GM18519 (cell line): Measurements from ENCODE around the gene AGRN.
"Not testable (repeated sequence)": the region's sequence is repeated elsewhere in the genome, so short reads cannot be mapped to it uniquely, and the experiment has no call there.

Experiments
- ATAC-seq: cut with Tn5 transposase; IDR thresholded peaks from one replicate; pipeline ENCODE4 v1.9.1; 2021; ENCODE audit warnings: mild to moderate bottlenecking, moderate library complexity; ENCODE audit not compliant: unreplicated experiment, low FRiP score

The AGRN gene

DNA sequence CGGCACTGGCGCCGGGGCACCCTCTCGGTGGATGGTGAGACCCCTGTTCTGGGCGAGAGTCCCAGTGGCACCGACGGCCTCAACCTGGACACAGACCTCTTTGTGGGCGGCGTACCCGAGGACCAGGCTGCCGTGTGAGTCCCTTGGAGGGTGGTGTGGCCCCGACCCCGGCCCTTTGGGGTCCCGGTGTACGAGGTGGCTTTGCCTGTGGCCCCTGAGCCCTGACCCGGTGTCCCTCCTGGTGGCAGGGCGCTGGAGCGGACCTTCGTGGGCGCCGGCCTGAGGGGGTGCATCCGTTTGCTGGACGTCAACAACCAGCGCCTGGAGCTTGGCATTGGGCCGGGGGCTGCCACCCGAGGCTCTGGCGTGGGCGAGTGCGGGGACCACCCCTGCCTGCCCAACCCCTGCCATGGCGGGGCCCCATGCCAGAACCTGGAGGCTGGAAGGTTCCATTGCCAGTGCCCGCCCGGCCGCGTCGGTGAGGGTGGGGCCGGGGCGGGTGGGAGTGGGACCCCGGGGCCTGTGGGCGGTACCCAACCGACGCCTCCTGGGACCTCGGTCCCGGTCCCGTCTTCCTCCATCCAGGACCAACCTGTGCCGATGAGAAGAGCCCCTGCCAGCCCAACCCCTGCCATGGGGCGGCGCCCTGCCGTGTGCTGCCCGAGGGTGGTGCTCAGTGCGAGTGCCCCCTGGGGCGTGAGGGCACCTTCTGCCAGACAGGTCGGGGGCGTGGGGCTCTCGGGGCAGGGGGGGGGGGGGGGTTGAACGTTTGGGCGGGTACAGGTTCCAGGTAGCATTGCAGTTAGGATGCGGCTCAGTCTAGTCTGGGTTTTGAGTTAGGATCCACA lies 29.6 kb downstream of the AGRN start:
- no peak for ATAC-seq

DNA sequence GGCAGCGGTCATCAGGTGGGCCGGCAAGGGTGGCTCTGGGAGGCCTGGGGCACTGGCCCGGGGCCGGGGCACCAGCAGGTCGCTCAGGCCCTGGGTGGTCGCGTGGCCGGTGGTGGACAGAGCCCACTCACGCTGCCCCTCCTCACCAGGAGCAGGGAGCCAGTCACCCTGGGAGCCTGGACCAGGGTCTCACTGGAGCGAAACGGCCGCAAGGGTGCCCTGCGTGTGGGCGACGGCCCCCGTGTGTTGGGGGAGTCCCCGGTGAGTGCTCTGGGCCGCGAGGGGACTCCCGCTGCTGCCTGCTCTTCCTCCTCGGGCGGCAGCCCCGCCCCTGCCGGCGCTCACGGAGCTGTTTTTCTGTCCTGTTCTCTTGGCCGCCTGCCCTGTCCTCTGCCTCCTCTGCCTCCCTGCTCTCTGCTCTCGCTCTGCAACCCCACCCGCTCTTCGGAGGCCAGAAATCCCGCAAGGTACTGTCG lies 30.7 kb downstream of the AGRN start:
- no peak for ATAC-seq

DNA sequence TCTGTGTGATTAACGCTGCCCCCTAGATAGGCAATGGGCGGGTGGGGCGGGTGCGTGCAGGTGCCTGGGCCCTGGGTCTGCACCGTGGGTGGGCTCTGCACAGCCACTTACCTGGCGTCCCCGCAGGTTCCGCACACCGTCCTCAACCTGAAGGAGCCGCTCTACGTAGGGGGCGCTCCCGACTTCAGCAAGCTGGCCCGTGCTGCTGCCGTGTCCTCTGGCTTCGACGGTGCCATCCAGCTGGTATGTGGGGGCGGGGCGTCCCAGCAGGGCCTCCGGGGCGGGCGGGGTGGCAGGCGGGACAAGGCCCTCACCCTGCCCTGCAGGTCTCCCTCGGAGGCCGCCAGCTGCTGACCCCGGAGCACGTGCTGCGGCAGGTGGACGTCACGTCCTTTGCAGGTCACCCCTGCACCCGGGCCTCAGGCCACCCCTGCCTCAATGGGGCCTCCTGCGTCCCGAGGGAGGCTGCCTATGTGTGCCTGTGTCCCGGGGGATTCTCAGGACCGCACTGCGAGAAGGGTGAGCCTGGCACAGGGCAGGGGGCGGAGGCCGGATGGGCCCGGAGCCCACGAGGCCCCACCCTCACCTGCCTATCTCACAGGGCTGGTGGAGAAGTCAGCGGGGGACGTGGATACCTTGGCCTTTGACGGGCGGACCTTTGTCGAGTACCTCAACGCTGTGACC lies 31.3 kb downstream of the AGRN start:
- no peak for ATAC-seq

DNA sequence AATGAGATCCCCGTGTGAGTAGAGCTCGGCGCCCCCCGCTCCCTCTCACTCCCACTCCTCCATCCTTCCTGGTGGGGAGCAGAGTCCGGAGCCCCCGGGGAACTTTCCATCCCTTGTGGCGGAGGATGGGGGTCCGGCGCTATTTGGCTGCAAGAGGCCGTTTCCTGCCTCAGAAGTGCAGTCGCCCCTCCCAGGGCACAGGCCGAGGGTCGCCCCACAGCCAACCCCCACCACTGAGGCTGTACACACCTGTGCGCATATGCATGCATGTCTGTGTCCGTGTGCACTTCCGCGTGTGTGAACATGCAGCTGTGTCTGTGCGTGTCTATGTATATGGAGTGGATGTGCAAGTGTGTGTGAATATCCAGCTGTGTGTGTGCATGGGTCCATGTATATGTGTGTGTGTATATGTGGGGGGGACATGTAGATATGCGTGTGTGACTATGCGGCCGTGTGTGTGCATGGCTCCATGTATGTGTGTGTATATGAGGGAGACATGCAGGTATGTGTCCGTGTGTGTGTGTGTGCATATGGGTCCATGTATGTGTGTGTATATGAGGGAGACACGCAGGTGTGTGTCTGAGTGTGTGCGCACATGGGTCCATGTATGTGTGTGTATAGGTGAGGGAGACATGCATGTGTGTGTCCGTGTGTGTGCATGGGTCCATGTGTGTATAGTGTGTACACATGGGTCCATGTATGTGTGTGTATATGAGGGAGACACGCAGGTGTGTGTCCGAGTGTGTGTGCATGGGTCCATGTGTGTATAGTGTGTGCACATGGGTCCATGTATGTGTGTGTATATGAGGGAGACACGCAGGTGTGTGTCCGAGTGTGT lies 32.3 kb downstream of the AGRN start:
- no peak for ATAC-seq

DNA sequence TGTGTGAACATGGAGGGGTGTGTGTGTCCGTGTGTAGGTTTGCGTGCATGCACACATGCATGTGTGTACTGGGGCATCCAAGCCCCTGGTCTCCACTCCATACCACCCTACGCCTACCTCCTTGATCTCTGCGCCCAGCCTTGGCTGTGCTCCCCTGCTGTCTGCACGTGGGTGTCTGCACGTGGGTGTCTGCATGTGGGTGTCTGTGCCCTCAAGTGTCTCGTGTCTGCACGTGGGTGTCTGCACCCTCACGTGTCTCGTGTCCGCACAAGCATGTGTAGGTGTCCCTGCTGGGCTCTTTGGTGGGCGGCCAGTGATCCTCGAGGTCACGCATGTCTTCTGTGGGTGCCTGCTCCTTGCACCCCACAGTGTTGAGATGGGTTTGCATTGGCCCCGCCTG lies 33.1 kb downstream of the AGRN start:
- ATAC-seq: no peak

DNA sequence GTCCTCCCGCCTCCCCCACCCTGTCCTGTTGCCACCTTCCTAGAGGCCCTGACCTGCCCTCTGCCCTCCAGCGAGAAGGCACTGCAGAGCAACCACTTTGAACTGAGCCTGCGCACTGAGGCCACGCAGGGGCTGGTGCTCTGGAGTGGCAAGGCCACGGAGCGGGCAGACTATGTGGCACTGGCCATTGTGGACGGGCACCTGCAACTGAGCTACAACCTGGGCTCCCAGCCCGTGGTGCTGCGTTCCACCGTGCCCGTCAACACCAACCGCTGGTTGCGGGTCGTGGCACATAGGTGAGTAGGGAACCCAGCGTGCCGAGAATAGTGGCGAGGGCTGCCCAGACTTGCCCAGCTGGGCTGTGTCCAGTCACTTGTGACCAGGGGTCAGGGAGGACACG lies 33.8 kb downstream of the AGRN start:
- no peak for ATAC-seq

DNA sequence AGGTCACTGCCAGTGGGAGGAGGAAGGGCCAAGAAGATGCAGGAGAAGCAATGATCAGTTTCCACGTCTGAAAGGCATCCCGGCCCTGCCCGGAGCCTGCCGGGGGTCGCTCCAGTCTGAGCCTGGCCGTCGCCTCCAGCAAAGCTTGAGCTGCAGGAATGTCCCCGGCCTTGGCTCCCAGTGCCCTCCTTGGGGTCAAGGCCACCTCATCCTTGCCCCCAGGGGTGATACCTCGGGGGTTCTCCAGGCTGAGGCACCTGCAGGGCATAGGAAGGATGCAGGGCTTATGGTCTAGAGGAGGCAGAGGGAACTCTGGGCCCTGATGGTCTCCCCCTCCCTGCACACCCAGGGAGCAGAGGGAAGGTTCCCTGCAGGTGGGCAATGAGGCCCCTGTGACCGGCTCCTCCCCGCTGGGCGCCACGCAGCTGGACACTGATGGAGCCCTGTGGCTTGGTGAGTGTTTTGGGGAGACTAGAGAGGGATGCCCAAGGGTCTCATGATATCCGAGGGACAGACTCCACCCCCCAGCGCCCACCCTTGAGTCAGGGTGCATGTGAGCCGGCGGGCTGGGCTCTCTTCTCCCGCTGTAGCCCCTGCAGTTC lies 34.3 kb downstream of the AGRN start:
- no peak for ATAC-seq

DNA sequence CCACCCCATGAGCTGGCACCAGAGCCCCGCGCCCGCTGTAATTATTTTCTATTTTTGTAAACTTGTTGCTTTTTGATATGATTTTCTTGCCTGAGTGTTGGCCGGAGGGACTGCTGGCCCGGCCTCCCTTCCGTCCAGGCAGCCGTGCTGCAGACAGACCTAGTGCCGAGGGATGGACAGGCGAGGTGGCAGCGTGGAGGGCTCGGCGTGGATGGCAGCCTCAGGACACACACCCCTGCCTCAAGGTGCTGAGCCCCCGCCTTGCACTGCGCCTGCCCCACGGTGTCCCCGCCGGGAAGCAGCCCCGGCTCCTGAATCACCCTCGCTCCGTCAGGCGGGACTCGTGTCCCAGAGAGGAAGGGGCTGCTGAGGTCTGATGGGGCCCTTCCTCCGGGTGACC lies 35.1 kb downstream of the AGRN start:
- ATAC-seq: no peak

DNA sequence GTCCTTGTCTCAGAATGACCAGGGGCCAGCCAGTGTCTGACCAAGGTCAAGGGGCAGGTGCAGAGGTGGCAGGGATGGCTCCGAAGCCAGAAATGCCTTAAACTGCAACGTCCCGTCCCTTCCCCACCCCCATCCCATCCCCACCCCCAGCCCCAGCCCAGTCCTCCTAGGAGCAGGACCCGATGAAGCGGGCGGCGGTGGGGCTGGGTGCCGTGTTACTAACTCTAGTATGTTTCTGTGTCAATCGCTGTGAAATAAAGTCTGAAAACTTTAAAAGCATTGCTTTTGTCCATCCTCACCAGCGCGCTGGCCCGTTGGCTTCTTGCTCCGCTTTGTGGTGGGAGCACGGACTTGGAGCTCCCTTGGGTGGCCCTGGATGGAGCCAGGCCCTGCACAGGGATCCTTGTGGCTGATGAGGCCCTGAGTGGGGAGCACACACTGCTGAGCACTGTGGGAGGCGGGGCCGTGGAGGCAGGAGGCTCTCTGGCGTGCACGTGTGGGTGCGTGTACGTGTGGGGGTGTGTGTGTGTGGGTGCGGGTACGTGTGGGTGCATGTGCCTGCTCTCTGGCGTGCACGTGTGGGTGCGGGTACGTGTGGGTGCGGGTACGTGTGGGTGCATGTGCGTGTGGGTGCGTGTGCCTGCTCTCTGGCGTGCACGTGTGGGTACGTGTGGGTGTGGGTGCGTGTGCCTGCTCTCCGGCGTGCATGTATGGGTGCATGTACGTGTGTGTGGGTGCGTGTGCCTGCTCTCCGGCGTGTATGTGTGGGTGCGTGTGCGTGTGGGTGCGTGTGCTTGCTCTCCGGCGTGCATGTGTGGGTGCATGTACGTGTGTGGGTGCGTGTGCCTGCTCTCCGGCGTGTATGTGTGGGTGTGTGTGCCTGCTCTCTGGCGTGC lies 36.2 kb downstream of the AGRN start:
- ATAC-seq: no peak

DNA sequence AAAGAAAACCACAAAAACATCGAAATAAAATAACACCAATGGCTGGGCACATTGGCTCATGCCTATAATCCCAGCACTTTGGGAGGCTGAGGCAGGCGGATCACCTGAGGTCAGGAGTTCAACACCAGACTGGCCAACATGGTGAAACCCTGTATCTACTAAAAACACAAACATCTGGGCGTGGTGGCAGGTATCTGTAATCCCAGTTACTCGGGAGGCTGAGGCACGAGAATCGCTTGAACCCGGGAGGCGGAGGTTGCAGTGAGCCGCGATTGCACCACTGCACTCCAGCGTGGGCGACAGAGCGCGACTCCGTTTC lies 37.8 kb downstream of the AGRN start:
- ATAC-seq: not testable (repeated sequence)

DNA sequence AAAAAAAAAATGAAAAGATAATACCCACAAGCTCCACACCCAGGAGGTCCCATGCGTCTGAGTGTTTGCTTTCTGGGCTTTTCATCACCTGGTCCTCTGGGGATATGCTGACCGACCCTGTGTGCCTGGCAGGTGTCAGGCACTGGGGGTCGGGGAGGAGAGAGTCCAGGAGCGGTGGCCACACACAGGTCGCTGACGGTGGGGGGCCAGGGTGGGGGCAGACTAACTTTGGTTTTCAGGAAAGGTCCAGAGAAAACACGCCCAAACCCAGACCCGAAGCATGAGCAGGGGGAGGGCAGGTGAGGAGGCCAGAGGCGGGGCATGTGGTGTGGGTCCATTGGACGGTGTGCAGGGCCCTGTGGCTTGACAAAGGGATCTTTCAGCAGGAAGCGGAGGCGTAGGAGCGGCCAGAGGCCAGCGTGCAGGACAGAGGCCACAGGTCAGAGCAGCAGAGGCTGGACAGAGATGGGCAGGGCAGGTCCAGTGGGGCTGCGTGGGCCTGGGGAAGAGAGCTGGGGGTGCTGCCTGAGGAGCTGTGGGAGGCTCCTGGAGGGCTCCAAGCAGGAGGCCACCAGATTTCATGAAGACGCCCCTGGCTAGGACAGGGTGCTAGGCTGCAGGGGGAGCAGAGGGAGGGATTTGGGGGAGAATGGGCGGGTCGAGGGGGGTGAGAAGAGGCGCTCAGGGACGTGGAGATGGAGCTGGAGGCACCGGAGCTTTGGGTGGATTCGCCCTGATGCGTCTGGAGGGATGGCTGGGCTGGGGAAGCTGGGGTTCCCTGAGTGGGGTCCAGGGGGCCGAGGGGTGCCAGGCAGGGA lies 38.4 kb downstream of the AGRN start:
- ATAC-seq: no peak

DNA sequence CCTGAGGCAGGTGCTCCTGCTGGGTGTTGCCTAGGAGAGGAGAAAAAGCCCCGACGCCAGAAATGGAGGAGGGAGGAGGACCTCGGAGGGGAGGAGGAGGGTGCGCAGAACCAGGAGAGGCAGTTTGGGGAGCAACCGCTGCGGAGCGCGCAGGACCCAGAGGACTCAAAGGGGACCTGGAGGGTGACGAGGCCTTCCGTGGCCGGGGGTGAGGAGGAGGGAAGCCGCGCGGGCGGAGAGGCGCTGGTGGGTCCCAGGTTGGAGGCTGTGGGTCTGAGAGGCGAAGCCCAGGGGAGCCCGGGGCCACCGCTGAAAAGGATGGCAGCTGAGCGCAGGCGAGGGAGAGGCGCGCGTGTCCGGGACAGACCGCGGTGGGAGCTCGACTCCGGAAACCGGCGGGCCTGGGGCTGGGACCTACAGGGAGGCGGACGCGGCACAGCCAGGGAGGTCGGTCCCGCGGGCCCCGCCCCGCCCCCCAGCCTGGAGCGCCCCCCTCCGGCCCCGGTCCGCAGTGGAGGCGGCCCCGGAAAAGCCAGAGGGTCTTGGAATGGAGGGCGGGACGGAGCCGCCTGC lies 39.1 kb downstream of the AGRN start:
- ATAC-seq: peak; percentile 12

DNA sequence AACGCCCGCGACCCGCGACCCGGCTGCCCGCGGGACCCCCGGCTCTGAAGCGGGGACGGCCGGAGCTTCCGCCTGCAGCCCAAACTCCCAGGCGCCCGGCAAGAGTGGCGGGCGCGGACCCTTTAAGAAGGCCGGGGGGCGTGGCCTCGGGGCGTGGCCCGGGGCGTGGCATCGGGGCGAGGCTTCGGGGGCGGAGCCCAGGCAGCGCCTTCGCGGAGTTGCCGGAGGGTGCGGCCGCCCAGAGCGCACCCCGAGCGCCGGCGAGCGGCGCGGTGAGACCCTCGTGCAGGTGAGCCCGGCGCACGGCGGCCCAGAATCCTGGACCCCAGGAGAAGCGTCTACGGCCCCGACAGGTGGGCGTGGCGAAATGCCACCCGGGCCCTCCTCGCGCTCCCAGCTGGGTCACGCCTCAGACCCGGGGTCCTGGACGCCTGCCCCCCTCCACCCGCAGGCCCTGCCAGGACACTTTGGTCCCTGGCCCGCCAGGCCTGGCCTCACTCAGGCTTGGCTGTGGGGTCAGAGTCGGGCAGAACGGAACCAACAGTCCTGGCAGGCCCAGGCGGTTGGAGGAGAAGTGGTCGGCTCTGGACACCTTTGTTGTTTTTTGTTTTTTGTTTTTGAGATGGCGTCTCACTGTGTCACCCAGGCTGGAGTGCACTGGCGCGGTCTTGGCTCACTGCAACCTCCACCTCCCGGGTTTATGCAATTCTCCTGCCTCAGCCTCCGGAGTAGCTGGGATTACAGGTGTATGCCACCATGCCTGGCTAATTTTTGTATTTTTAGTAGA lies 39.8 kb downstream of the AGRN start:
- peak; percentile 48 for ATAC-seq

DNA sequence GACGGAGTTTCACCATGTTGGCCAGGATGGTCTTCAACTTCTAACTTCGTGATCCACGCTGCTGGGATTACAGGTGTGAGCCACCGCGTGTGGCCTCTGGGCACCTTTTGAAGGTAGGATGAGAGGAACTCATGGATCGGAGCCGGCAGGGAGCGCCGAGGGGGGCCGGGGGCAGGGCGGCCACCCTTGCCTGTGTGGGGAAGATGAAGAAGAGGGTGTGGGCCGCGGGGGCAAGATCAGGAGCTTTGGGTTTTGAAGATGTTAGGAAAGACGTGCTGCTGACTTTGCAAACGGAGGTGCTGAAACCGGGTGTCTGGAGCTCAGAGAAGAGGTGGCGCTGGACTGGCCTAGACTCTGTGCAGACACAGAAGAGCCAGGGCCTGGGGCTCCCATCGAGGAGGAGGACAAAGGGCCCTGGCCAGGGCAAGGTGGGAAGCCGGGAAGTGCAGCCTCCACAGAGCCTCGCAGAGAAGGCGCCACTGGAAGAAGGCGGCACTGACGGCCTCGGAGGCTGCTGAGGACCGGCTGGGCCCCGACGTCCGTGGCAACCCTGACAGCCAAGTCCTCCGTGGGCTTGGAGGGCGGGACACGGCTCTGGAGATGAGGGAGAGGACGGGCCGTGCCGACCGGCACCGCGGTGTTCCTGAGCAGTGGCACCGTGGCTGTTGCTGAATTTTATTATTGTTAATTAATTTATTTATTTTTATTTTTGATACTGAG lies 40.5 kb downstream of the AGRN start:
- no peak for ATAC-seq

DNA sequence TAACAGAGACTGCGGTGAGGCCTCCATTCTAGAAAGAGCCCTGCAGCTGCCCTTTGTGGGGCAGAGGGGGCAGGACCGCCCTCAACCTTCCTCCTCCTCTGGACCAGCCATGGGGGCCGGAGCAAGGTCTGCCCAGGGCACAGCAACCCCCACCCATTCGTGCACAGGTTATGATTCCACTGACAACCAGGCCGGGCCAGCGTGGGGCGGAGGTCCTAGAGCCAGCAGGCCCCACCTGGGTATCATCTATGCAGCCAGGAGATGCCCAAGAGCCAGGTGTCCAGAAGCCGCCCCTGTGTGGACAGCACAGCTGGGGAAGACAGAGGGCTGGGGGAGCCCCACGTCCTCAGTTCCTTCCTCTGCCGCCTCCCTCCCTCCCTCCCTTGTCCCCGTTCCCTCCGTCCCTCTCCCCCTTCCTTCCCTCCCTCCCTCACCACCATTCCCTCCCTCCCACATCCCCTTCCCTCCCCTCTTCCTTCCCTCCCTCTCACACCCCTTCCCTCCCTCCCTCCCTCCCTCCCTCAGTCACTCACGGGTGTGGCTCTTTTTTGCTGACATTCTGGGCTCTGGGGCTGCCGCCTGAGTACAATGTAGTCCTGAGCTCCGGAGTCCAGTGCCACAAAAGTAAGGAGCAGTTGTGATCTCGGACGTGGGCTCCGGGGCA lies 41.9 kb downstream of the AGRN start:
- no peak for ATAC-seq

DNA sequence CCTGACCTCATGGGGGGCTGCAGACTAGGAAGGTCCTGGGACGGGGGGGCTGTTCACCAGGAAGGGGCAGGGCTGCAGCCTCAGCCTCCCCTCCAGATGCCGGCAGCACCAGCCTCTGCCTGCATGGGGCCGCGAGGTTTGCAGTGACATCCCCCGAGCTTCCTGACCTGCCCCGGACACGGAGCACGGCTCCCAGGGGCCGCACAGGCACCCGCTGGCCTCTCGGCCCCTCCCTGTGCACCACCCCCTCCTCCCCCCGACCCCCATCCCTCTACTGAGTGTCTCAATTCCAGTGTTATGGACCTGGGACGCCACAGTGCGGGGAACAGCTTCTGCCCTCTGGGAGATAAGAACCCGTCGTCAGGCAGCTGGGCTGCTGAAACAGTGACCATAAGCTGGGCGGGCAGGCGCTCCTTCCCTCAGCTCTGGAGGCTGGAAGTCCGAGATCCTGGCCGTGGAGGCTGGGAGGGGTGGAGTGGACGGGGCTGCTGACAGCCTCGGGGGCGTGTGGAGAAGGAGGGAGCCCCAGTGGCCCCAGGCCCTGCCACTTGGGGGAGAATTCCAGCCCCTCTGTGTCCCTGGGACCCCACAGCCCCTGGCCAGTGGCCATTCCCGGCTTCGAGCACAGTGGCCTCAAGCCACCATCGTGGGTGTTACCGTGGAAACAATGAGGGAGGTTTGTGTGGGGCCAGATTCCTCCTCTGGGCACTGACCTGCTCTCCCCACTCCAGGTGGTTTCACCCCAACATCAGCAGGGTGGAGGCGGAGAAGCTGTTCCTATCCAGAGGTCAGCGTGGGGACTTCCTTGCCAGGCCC lies 42.6 kb downstream of the AGRN start:
- ATAC-seq: no peak
